Middle frontal gyrus (tissue), 1 donor: ENCODE results near the gene CCDC141.
"Not testable (repeated sequence)": the region's sequence is repeated elsewhere in the genome, so short reads cannot be mapped to it uniquely, and the experiment has no call there.

Experiments used
- DNase-seq: peaks from one replicate; pipeline ENCODE4 v3.0.0-alpha.2; 2015; ENCODE audit warnings: low spot score; ENCODE audit errors: extremely low spot score

CCDC141 gene

DNA sequence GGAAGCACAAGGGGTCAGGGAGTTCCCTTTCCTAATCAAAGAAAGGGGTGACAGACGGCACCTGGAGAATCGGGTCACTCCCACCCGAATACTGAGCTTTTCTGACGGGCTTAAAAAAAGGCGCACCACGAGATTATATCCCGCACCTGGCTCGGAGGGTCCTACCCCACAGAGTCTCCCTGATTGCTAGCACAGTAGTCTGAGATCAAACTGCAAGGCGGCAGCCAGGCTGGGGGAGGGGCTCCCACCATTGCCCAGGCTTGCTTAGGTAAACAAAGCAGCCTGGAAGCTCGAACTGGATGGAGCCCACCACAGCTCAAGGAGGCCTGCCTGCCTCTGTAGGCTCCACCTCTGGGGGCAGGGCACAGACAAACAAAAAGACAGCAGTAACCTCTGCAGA lies 67.3 kb downstream of the CCDC141 start:
- DNase-seq, result not testable (repeated sequence)

DNA sequence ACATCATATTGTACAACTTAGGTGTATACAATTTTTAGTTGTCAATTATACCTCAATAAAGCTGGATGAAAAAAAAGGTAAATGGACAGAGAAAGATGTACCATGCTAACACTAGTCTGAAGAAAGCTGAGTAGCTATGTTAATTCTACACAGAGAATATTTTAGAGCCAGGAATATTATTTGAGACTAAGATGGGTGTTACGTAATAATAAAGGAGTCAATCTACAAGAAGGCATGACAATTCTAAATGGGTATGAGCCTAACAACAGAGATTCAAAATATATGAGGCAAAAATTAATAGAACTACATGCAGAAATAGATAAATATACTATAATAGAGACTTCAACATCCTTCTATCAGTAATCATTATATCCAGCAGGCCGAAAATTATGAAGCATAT lies 69.1 kb downstream of the CCDC141 start:
- no peak for DNase-seq

DNA sequence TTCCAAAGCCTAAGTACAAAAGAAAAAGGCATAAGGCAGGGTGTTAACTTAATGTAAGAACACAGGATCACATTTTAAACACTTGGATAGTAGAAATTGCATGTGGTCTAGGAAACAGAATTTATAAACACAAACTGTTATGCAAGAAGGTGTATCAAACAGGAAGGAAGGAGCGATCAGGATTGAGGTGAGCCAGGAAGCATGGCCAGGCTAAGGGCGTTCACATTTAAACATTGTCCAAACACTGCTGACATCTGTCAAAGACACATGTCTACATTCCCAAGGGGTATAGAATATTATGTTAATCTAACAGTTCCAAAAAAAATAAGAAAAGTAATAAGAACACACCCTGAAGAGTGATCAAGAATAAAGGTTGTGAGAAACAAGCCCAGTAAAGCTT lies 71.3 kb downstream of the CCDC141 start:
- DNase-seq, result no peak

DNA sequence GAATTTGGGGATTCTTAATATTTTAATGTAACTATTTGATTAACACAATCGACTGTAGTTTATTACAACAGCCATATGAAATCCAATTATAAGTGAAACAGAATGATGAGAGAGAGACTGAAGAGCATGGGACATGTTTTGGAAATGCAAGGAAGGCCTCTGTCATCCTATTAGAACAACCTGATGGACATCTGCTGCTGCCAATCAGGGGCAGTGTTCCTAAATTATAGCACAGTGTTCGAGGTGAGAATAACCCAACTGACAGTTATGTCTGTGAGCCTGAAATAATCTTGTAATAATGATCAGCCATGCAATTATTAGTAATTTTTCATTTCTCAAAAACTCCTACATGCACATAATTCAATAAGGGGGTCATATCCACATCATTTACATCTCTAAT lies 73.6 kb downstream of the CCDC141 start:
- no peak for DNase-seq

DNA sequence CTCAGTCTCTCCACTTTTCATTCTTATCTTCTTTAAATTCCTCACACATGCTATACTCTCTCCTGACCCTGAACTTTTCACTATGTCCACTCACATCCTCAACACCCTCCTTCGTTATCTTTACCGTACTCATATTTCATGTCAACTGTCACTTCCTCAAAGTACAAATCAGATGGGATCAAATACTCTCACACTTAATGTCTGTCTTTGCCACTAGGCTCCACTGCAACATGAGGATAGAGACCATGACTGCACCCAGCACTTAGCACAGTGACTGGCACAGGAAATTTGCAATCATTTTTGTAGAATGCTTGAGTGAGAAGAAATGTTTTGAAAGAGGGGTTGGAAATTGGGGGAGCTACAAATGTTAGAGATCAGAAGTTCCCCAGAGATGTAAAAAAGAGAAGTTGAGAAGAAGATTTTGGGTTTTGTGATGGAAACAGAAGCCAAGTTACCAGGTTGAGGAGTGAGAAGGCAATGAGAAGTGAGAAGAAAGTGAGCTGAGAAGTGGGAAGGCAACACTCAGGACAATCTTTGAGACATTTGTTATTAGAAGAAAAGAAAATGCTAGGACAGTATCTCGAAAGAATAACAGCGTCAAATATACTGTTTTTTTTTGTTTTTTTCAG lies 87.0 kb downstream of the CCDC141 start:
- no peak for DNase-seq

DNA sequence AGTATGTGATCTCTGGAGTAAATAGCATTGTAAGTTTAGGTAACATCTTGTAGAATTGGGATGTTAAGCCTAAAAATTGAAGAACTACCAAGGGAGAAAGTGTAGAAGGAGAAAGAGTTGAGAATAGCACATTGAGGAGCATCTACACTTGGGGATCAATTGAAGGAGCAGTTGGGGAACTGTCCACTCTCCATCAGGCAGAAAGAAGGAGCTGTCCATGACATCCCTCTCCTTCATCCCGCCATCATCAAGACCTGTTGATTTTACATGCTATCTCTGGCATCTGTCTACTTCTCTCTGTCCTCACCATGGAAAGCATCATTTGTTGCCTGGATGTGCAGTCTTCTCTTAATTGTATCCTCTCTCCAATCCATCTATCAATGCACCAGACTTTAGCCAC lies 87.8 kb downstream of the CCDC141 start:
- no peak for DNase-seq

DNA sequence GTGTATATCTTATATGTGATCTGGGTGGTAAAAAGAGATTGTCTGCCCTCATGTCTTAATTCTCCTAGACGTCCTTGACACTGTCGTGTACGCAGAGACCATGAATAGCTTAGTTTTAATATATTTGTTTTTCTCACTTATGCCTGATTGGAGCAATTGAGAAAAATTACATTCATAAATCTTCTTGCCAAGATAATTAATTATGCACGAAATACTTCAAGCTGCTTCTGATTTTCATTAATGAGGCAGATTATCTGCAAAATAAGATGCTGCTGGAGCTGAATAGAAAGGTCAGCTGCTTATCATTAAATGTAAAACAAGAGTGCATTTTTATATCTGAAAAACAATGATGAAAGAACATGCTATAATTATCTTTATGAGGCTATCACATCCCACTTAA lies 95.9 kb downstream of the CCDC141 start:
- DNase-seq, result no peak

DNA sequence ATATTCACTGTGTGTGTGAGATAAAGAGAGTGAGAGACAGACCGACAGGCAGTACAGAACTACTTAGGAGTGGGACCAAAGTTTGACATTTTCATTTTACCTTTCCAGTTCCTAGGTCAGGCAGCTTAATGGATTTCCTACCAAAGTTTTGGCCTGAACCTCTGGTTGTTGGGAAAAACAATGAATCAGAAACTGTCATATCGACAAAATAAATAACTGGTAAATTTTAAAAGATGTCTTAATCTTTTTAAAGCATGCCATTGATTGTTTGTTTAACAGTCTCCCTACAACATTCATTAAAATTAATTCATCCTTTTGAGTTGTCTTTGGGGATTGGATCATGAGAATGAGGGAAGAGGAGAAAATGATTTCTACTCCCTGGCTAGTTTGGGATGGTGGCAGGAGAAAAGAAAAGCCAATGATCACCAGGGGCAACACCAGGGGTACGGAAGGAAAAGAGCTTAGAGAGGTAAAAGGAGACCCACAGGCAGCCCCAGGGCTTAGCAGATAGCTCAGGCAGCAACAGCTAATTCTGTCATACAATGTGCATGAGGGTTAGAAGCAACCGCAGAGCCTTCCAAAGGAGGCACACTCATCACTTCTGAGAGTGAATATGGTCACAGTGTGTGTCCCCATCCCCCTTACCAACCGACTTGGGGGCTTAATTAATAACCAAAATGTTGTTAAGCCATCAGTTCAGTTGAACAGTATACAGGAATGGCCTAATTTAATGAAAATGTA lies 98.5 kb downstream of the CCDC141 start:
- no peak for DNase-seq

DNA sequence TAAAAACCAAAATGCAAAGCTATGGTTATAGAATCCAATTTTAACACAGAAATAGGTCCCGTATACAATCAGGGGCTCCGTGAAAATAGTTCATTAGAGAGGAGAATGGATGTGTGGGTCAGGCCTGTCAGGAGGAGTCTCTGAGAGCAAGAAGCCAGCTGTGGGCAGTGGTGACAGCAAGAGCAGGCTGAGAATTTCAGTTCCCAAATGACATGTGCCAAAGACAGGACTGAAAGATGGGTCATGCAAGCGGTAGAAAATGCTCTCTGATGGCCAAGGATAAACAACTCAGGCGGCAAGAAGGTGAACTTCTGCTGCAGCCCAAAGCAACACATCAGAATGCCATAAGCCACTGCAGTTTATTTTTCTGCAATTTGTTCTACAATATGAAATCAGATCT lies 100.4 kb downstream of the CCDC141 start:
- no peak for DNase-seq

DNA sequence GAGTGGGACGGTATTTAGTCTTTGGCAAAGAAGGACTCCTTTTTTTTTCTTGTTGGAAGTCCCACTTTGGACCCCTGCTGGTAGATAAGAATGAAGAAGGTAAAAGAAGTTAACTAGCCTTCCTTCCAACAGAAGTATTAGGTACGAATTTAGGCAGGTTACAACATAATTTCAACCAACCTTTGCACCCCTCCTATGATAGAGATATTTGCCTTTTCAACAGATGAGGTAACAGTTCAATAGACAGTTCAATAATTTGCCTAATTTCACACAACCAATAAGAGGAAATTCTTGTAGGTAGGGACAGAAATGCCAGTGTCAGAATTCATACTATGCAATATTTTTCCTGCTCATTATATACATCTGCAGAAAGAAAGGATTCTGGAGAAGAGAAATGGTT lies 100.8 kb downstream of the CCDC141 start:
- DNase-seq, result no peak

DNA sequence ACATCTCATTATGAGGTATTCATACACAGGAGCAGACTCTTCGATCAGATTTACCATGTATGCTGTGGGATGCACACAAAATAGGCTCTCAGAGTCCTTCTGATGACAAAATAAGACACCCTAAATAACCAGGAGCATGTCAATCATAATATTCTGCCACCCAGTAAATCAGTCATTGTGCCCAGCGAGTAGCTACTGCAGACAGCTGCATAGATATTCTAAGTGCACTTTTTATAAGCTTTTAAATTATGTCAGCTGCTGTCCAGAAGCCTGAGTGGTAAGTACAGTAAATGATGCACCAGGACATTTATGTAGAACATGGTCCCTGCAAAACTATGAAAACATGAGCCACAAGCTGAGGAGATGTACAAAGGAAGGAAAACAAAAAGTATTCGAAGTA lies 102.9 kb downstream of the CCDC141 start:
- DNase-seq, result no peak

DNA sequence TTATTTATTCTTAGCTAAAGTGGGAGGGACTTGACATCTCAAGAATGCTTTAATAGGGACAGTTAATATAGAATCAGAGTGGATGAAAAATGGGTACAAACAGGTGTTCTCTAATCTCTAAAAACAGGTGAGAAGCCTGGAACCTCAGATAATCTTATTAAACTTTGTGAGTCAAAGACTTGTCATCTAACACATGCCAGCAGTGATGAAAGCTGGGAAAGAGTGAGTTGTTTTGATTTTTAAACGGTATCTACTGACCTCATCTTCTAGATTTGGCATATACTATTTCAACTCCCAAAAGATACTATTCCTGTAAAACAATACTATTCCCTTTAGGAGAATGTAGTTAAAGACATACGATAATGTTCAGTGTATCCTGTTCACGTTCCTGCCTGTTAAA lies 103.4 kb downstream of the CCDC141 start:
- no peak for DNase-seq

DNA sequence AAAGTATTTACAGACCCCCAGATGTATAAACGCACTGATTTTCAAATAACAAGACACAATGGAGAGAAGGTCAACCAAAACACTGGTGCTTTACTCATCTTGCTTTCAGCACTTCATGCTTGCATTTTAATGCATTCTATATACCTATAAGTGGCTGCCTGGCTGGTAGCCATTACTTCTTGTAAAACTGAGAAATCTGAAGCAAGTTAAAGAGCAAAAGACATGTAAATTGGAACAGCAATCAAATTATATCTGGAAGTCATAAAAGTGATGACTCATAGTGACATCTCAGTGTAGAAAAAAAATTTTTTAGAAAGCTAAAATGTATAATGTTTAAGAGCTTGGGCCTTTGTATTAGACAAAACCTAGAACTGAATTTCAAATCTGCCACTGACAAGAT lies 106.2 kb downstream of the CCDC141 start:
- DNase-seq, result no peak

DNA sequence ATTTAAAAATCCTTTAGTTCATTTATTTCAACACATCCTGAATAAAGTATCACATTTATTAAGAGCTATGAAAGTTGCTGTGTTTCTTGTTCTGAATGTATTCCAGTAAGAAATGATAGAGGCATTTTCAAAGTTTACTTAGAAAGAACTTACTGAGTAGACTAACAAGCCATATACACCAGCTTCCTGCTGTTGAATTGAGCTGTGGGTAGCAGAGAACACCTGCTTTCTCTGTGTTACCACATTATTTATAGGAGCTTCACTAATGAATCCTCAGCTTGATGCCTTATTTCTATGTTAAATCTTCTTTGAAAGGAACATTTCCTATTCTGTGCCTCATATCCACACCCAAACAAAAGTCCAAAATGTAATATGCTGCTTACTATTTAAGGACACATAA lies 115.4 kb downstream of the CCDC141 start:
- DNase-seq, result no peak

DNA sequence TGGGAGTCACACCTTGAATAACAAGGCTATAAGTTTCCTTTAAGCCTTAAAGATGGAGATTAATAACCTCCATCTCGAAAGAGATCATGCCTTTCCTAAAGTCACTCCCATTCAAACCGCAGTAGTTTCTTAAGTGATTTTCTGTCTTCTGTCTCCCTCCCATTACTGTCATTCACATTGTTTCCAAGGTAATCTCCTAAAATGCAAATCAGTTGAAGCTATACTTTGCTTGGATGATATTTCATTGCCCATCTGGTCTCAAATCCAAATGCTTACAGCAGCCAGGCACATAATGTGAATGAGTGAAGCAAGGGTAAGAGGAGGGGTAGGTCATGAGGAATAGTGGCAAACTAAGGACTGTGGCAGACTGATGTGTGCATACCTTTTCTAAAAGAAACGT lies 116.4 kb downstream of the CCDC141 start:
- DNase-seq, result no peak

DNA sequence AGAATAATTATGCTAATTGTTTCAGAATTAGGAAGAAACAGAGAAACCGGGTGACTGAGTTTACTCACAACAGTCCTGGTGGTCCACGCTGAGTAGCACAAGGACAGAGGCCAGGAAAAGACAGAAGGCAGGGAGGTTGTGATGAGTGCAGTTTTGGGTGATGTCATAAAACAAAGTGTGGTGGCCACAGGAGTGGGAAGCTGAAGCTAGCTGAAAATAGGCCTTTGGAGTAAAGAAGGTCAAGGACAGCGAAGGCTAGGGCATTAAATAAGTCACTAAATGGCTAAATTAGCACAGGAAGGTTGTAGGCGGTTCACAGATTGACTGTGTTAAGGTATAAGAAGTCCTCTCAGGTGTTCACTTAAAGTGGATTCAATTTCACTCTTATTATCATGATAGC lies 121.9 kb downstream of the CCDC141 start:
- DNase-seq, result no peak

DNA sequence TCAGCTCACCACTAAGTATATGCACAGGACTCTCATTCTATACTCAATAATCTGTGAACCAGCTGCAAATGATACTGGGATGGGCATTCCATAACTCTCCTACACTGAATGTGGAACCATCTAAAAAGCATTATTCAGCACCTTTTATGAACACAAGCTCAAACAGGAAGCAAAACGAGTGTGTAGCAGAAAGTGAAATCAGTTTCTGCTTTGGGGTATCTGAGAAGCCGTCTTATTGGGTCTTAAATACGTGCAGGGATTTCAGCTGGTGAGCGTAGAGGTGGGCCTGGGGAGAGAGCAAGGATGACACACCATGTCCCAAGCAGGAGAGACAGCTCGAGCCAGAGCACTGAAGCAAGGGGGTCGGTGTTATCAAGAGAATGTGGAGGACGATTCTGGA lies 122.8 kb downstream of the CCDC141 start:
- no peak for DNase-seq

DNA sequence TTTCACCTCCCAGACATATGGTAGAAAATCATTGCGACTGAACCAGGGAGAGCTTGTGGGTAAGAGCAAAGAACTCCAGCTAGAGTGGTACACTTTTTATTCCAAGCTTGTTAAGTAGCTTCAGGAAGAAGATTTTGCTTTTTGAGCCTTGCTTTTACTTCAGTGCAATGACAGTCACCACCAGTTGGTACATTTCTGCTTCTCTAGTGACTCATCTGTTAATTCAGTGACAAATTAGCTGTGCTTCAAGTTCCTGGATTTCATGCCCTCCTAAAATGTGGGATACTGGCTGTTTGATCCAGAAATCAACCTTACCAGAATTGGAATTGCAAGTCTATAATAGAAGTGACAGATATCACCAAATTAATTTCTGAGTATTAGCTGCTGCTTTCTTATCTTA lies 125.1 kb downstream of the CCDC141 start:
- DNase-seq, result no peak

DNA sequence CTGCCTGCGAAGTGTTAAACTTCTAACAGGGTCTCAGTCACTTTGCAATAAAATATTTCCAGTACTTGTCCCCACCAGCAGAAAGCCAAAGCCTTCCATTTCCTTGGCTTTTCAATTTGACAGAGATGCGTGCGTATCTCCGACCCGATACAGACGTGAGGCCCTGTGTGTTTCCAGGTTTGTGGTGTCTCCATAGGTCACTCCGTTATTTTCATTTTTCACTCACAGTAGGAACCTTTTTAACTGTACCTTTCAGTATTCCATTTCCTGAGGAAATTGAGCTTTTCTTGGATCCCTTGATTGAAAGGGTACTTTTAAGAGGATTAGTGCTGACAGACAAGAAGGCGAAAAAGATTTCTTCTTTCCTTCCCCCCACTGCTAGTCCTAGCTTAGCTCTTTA lies 126.4 kb downstream of the CCDC141 start:
- no peak for DNase-seq

DNA sequence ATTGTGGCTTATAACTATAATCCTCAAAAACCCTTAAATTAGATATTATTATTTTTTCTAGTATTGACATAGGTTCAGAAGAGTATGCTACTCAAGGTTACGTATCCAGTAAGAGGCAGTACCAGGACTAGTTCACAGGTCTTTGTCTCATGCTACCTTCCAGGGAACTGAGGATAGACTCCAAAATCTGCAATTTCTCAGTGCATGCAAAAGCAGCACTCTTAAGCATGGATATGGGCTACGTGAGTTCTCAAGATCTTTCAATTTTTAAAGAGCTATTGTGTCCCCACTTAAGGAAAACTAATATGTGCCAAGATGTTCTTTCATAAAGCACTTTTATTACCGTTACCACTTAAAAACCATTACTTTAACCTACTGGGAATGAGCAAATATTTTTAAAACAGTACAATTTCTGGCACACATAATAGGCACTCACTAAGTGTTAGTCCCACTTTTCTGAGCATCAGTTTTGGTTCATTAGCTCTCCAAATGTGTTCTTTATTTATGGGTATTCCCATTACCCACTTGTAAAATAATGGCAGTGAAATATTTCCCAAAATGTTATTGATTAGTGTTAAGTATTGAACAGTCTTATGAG lies 128.9 kb downstream of the CCDC141 start:
- DNase-seq, result no peak

DNA sequence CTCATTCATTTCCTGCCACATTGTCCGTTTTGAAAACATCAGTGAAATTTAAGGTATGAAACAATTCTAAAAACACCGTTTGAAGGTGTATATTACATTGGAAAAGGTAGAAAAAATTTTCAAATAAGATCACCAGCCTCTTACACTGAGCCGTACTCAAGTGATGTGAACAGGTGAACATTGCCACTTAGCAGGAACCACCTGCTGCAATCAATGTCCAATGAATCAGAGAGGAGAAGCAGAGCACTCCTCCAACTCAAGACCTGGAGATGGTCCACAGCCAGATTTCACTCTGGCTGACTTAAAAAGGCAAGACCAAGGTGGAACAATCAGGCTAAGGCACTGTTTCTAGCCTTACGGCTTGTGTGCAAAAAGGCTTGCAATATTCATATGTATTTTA lies 132.4 kb downstream of the CCDC141 start:
- no peak for DNase-seq

DNA sequence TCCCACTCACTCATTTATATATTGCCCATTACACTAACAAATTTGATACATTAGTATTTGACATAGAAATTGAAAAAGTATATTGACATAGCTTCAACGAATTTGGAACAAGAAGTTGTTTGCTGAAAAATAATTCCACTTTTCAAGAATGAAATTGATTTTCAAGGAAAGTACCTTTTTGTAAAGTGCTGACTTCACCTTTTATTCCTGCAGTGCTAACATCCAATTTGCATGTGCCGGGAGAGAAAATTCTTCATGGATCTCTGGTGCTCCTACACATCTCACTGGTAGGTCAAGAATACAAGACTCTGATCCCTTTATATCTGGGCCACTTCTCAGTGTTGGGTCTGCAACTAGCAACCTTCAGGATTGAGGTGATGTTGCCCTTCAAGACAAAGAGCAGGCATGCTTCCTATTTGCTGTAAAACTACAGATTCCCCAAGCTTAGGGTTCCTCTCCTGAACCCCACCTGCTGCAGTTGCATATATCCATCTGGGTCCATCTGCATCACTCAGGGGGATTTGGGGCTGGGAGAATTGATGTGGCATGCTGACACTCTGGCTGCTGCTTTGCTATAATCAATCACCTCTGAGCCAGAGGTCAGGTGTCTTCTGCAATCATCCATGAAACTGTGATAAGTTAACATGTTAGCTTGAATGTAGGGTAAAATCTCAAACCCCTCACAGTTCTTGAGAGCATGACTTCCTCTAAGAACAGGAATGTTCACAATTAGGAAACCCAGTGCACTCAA lies 134.3 kb downstream of the CCDC141 start:
- DNase-seq, result no peak
